ENCODE results near the gene NCAPG.

Gene NCAPG

GRCh38 chr4:17816142-17816541 is 5.4 kb downstream of the NCAPG start:
- Histone ChIP-seq H3K36me3 (ENCODE audit: control insufficient read depth, low read length) (peaks cover 98% of the 10 kb centered on the region), H4K20me1 (ENCODE audit: control insufficient read depth, insufficient read depth, low read depth, low read length) (peaks cover 20% of the 10 kb centered on the region; the same call in 1 of the 2 replicates), H3K4me2 (ENCODE audit: low read length) (no peak overlapping the region), H3K4me3 (ENCODE audit: low read length) (no peak overlapping the region), H3K9me3 (ENCODE audit: control insufficient read depth, insufficient read depth, low read length) (no peaks in the 10 kb centered on the region), H3K9me2 (replicated peaks; ENCODE audit: control insufficient read depth, low read length) (no peaks in the 10 kb centered on the region), H3K27ac (ENCODE audit: low read depth, low read length) (no peak overlapping the region), H3F3A (ENCODE audit: control insufficient read depth, insufficient read depth) (peaks cover 16% of the 10 kb centered on the region; the same call in 1 of the 2 replicates), H3K79me2 (ENCODE audit: control insufficient read depth, low read length) (peaks cover 95% of the 10 kb centered on the region), H3K27me3 (ENCODE audit: control insufficient read depth, low read length) (no peaks in the 10 kb centered on the region), H3K4me1 (ENCODE audit: control insufficient read depth, low read length) (peaks cover 20% of the 10 kb centered on the region)
- TF ChIP-seq CTCF (IDR thresholded peaks at IDR 0.05; ENCODE audit: low read depth, low read length, poor library complexity, severe bottlenecking) (no peak), EZH2phosphoT487 (IDR thresholded peaks at IDR 0.05; ENCODE audit: borderline replicate concordance, low read length) (no peak)

- Histone ChIP-seq H3K36me3 (ENCODE audit: control insufficient read depth, low read length) (peaks cover 96% of the 10 kb centered on the region), H3K4me2 (ENCODE audit: low read length) (0 out of 2 replicates have a peak overlapping the region, but pooled peaks have one; percentile 25), H3K79me2 (ENCODE audit: control insufficient read depth, low read length) (peaks cover 91% of the 10 kb centered on the region), H3K9me2 (replicated peaks; ENCODE audit: control insufficient read depth, low read length) (no peaks in the 10 kb centered on the region), H4K20me1 (ENCODE audit: control insufficient read depth, insufficient read depth, low read depth, low read length) (peaks cover 20% of the 10 kb centered on the region; the same call in 1 of the 2 replicates), H3K27me3 (ENCODE audit: control insufficient read depth, low read length) (no peaks in the 10 kb centered on the region), H3K27ac (ENCODE audit: low read depth, low read length) (no peak overlapping the region), H3K9me3 (ENCODE audit: control insufficient read depth, insufficient read depth, low read length) (no peaks in the 10 kb centered on the region), H3K4me1 (ENCODE audit: control insufficient read depth, low read length) (peaks cover 20% of the 10 kb centered on the region), H3K4me3 (ENCODE audit: low read length) (no peak overlapping the region), H3F3A (ENCODE audit: control insufficient read depth, insufficient read depth) (peaks cover 16% of the 10 kb centered on the region; the same call in 1 of the 2 replicates)
- peak; percentile 70 for TF ChIP-seq CTCF (IDR thresholded peaks at IDR 0.05; ENCODE audit: low read depth, low read length, poor library complexity, severe bottlenecking)
- TF ChIP-seq EZH2phosphoT487 (IDR thresholded peaks at IDR 0.05; ENCODE audit: borderline replicate concordance, low read length), result no peak
Measured at GRCh38 chr4:17817027-17817426, 6.2 kb downstream of the NCAPG start.

GRCh38 chr4:17823871-17824669 is 13.3 kb downstream of the NCAPG start:
- H4K20me1 ChIP-seq (ENCODE audit: control insufficient read depth, insufficient read depth, low read depth, low read length), result no peaks in the 10 kb centered on the region
- TF ChIP-seq EZH2phosphoT487 (IDR thresholded peaks at IDR 0.05; ENCODE audit: borderline replicate concordance, low read length), result no peak
- no peak for TF ChIP-seq CTCF (IDR thresholded peaks at IDR 0.05; ENCODE audit: low read depth, low read length, poor library complexity, severe bottlenecking)
- H3K9me2 ChIP-seq (replicated peaks; ENCODE audit: control insufficient read depth, low read length), result no peaks in the 10 kb centered on the region
- H3K4me3 ChIP-seq (ENCODE audit: low read length), result no peak overlapping the region
- peaks cover 84% of the 10 kb centered on the region for H3K79me2 ChIP-seq (ENCODE audit: control insufficient read depth, low read length)
- no peaks in the 10 kb centered on the region for H3K9me3 ChIP-seq (ENCODE audit: control insufficient read depth, insufficient read depth, low read length)
- no peak overlapping the region for H3K27ac ChIP-seq (ENCODE audit: low read depth, low read length)
- no peaks in the 10 kb centered on the region for H3K4me1 ChIP-seq (ENCODE audit: control insufficient read depth, low read length)
- peaks cover 95% of the 10 kb centered on the region for H3K36me3 ChIP-seq (ENCODE audit: control insufficient read depth, low read length)
- no peaks in the 10 kb centered on the region for H3K27me3 ChIP-seq (ENCODE audit: control insufficient read depth, low read length)
- no peak overlapping the region for H3K4me2 ChIP-seq (ENCODE audit: low read length)
- no peaks in the 10 kb centered on the region; the same call in 1 of the 2 replicates for H3F3A ChIP-seq (ENCODE audit: control insufficient read depth, insufficient read depth)
